Measurements from ENCODE around the gene TUSC2. TPM values are rescaled to one million over a fixed set of nuclear protein-coding genes. Genes with fewer than 3 reads are reported as not detected.

Gene TUSC2
- total and polyA plus RNA-seq, 10 of the 15 experiments (the other 5 are each of a cell fraction or from before 2014, with no cell fraction given) = 4.0 to 73.8 (median 34.3) TPM

DNA sequence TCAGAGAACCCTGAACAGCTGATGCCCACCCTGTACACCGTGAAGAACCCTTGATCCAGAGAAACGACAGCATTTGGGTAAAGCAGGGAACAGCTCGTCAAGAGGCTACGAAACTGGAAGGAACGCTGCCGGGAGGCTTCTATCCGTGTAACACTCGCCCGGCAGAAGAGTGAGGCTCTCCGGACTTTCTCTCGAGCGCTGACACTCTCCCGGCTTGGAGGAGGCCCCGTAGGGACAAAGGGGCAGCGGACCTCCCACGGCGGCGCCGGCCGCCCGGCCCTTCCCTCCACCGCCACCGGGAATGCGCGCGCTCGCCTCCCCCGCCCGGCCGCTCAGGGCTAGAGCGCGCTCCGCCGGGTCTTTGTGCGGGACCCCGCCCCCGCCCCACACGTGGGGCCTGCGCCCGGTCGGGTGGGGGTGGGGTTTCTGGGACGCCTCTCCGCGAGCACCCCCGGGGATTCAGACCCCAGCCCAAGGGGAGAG, 7.1 kb downstream of the TUSC2 start:
- in situ Hi-C loops (cut with MboI) = no loop called here
- H2AFZ ChIP-seq (ENCODE audit: control insufficient read depth, low read depth, low read length) = peak overlapping the region; percentile 92
- TF ChIP-seq POLR2AphosphoS5 (IDR thresholded peaks at IDR 0.05; ENCODE audit: low read length) (0 out of 2 replicates have a peak, but pooled peaks have one; percentile 18), EGR1 (IDR thresholded peaks at IDR 0.05; ENCODE audit: borderline replicate concordance in 1 of 2, low read depth in 2 of 2, low read length in 2 of 2) (peak in 1 of 2 experiments; percentile 85; a peak in 2 of 3 replicates), NR2F1 (conservative IDR thresholded peaks at IDR 0.05) (0 out of 2 replicates have a peak, but pooled peaks have one; percentile 80), MXI1 (IDR thresholded peaks at IDR 0.05; ENCODE audit: low read depth, low read length) (peak; percentile 71), USF2 (IDR thresholded peaks at IDR 0.05; ENCODE audit: borderline replicate concordance, low read depth, low read length) (peak; percentile 10), IRF5 (IDR thresholded peaks at IDR 0.05; ENCODE audit: borderline replicate concordance) (no peak), ATF3 (IDR thresholded peaks at IDR 0.05; ENCODE audit: borderline replicate concordance, extremely low read depth, low read depth, low read length) (0 out of 2 replicates have a peak, but pooled peaks have one; percentile 21), GATAD2B (conservative IDR thresholded peaks at IDR 0.05; ENCODE audit: low read depth) (0 out of 2 replicates have a peak, but pooled peaks have one; percentile 93), KDM1A (IDR thresholded peaks at IDR 0.05; ENCODE audit: borderline replicate concordance) (no peak), CREB1 (IDR thresholded peaks at IDR 0.05; ENCODE audit: low read depth) (0 out of 2 replicates have a peak, but pooled peaks have one; percentile 3), HDAC2 (IDR thresholded peaks at IDR 0.05) (0 out of 2 replicates have a peak, but pooled peaks have one; percentile 60), RFX5 (IDR thresholded peaks at IDR 0.05; ENCODE audit: low read depth, low read length) (no peak)
- TF ChIP-seq, protein P1, sequence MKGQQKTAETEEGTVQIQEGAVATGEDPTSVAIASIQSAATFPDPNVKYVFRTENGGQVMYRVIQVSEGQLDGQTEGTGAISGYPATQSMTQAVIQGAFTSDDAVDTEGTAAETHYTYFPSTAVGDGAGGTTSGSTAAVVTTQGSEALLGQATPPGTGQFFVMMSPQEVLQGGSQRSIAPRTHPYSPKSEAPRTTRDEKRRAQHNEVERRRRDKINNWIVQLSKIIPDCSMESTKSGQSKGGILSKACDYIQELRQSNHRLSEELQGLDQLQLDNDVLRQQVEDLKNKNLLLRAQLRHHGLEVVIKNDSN (IDR thresholded peaks at IDR 0.05; ENCODE audit: borderline replicate concordance, extremely low read length, insufficient read depth, low read depth, low read length) = peak; percentile 81
- TF ChIP-seq, protein P2, sequence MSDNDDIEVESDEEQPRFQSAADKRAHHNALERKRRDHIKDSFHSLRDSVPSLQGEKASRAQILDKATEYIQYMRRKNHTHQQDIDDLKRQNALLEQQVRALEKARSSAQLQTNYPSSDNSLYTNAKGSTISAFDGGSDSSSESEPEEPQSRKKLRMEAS (IDR thresholded peaks at IDR 0.05; ENCODE audit: low read depth, low read length) = peak; percentile 42; the same call in 1 of the 2 replicates

More for the DNA sequence above, 7.1 kb downstream of the TUSC2 start:
- SMC1A ChIA-PET (ENCODE audit: uncharacterized antibody, unreplicated experiment) = no interaction called here
- CTCF ChIA-PET = interaction anchor here (0.5 to 5.1 kb wide), 5 partner anchors 15 to 48 kb away, joined by 3 to 72 read pairs (median 3); partner anchors contain the start of genes HYAL3, NAA80 and RASSF1
- intact Hi-C loops (cut with micrococcal nuclease; ENCODE audit: unreplicated experiment) = loop anchor here (1.0 kb wide), 1 partner anchor 22 kb away; the partner anchor contains the start of genes HYAL3 and NAA80
- H4K20me1 ChIP-seq (ENCODE audit: control insufficient read depth, insufficient read depth) = no peaks in the 10 kb centered on the region
- BruUV-seq (replicated peaks) = no TSS peak
- H3K4me1 ChIP-seq (ENCODE audit: control insufficient read depth, insufficient read depth, low read length) = peaks cover 23% of the 10 kb centered on the region
- POLR2A ChIA-PET = interaction anchor here (0.5 to 2.0 kb wide), 5 partner anchors 15 to 1733 kb away, joined by 3 to 12 read pairs (median 4); partner anchors contain the start of genes HYAL3 and NAA80
- RAD21 ChIA-PET (ENCODE audit: unreplicated experiment) = interaction anchor here (0.6 to 1.6 kb wide), 7 partner anchors 16 to 232 kb away, joined by 3 to 6 read pairs (median 3); partner anchors contain the start of genes HYAL3, IFRD2, NAA80 and RBM5
- WGBS (ENCODE audit: insufficient coverage, insufficient replicate concordance, low lambda C conversion rate, missing lambda C conversion rate) = under 1% methylated on average over 38 of the region's 45 CpGs
- H3K4me2 ChIP-seq (ENCODE audit: control insufficient read depth, insufficient read depth) = peak overlapping the region; percentile 64
- peaks cover 5% of the 10 kb centered on the region for H3K79me2 ChIP-seq (ENCODE audit: control insufficient read depth, insufficient read depth, low read length)
- no peaks in the 10 kb centered on the region for H3K27me3 ChIP-seq (replicated peaks in 1 of 2; ENCODE audit: control insufficient read depth in 2 of 2, insufficient read depth in 2 of 2, low read length in 1 of 2)
- ATAC-seq (peak; percentile 74), DNase-seq (ENCODE audit: low read depth, low spot score) (no peak), FAIRE-seq (no peak)
- peak overlapping the region; percentile 88 for H3K27ac ChIP-seq (ENCODE audit: control insufficient read depth, insufficient read depth)
- H3K4me3 ChIP-seq = peak overlapping the region; percentile 70
- no peaks in the 10 kb centered on the region for H3K9me3 ChIP-seq (replicated peaks; ENCODE audit: control insufficient read depth, insufficient read depth, low read length)
- peaks cover 2 to 4% of the 10 kb centered on the region in 2 experiments; a peak in 2 of 4 replicates for H3K36me3 ChIP-seq (ENCODE audit: control insufficient read depth in 2 of 2, insufficient read depth in 2 of 2, low read length in 1 of 2)
- peak overlapping the region; percentile 83 for H3K9ac ChIP-seq (ENCODE audit: control insufficient read depth, insufficient read depth, low read length)
